CD14-positive monocyte (primary cell): Measurements from ENCODE around the gene PLCB1. TPM values are rescaled to one million over a fixed set of nuclear protein-coding genes. Genes with fewer than 3 reads are reported as not detected.

Experiments
- DNase-seq, 3 donors: peaks; one replicate each; pipeline ENCODE4 v3.0.0-alpha.2; 2011 to 2022
- H2AFZ ChIP-seq: 2 replicates; pipeline ENCODE4 v1.6.0; 2012; ENCODE audit warnings: mild to moderate bottlenecking, low read depth, low read length, inconsistent platforms; ENCODE audit not compliant: insufficient read depth, poor library complexity, severe bottlenecking
- H3K27ac ChIP-seq, 2 donors: 1 replicate in 1 of 2; 2 replicates in 1 of 2; pipeline ENCODE4 v1.5.1; 2012 to 2013; ENCODE audit warnings: low read length in 2 of 2, control low read depth in 1 of 2, inconsistent platforms in 1 of 2, low read depth in 1 of 2, mild to moderate bottlenecking in 1 of 2
- H3K27me3 ChIP-seq, 2 donors: one replicate each; pipeline versions ENCODE4 v1.6.0 to v1.6.1; 2011 to 2013; ENCODE audit warnings: low read length in 2 of 2; ENCODE audit not compliant: control insufficient read depth in 2 of 2, insufficient read depth in 2 of 2
- H3K36me3 ChIP-seq, 2 donors: replicated peaks in 1 of 2; 1 replicate in 1 of 2; 2 replicates in 1 of 2; pipeline versions ENCODE4 v1.5.1 to v1.6.1; 2012 to 2013; ENCODE audit warnings: low read length in 2 of 2, control low read depth in 1 of 2, inconsistent platforms in 1 of 2, mild to moderate bottlenecking in 1 of 2; ENCODE audit not compliant: insufficient read depth in 2 of 2, control insufficient read depth in 1 of 2
- H3K4me1 ChIP-seq, 2 donors: 1 replicate in 1 of 2; 2 replicates in 1 of 2; pipeline versions ENCODE4 v1.5.1 to v1.6.1; 2012 to 2013; ENCODE audit warnings: low read length in 2 of 2, control low read depth in 1 of 2, inconsistent platforms in 1 of 2, mild to moderate bottlenecking in 1 of 2, moderate library complexity in 1 of 2; ENCODE audit not compliant: insufficient read depth in 2 of 2, control insufficient read depth in 1 of 2
- H3K4me2 ChIP-seq: replicated peaks from 2 replicates; pipeline ENCODE3; 2012; ENCODE audit warnings: low read length, moderate library complexity, mild to moderate bottlenecking; ENCODE audit not compliant: poor library complexity, severe bottlenecking; ENCODE audit errors: extremely low read depth
- H3K4me3 ChIP-seq, 3 experiments: fragments of 200-600 bp in 1 of 3; sonication (generic) in 1 of 3; replicated peaks in 1 of 3; 1 replicate in 2 of 3; 2 replicates in 1 of 3; pipeline ENCODE4 v1.5.1; 2011 to 2013; ENCODE audit warnings: low read length in 3 of 3, mild to moderate bottlenecking in 3 of 3, control low read depth in 2 of 3, low read depth in 2 of 3, inconsistent platforms in 1 of 3, moderate library complexity in 1 of 3
- H3K79me2 ChIP-seq: 2 replicates; pipeline ENCODE4 v1.6.0; 2012; ENCODE audit warnings: mild to moderate bottlenecking, control low read depth, inconsistent platforms, low read length, moderate library complexity; ENCODE audit not compliant: insufficient read depth
- H3K9ac ChIP-seq: 2 replicates; pipeline ENCODE4 v1.6.0; 2017; ENCODE audit warnings: low read length, mild to moderate bottlenecking; ENCODE audit not compliant: insufficient read depth, poor library complexity, severe bottlenecking
- H3K9me3 ChIP-seq, 2 donors: replicated peaks in 1 of 2; 1 replicate in 1 of 2; 2 replicates in 1 of 2; pipeline versions ENCODE4 v1.5.1 to v1.6.1; 2012 to 2013; ENCODE audit warnings: low read length in 2 of 2, control low read depth in 1 of 2; ENCODE audit not compliant: control insufficient read depth in 1 of 2, insufficient read depth in 1 of 2
- H4K20me1 ChIP-seq: 2 replicates; pipeline ENCODE4 v1.6.0; 2012; ENCODE audit warnings: mild to moderate bottlenecking, low read length, control low read depth, moderate library complexity; ENCODE audit not compliant: insufficient read depth
- H3K27ac Mint-ChIP-seq, 7 donors: one replicate each; pipeline ENCODE4 v1.8.0; 2020; ENCODE audit warnings: mild to moderate bottlenecking in 7 of 7, mixed read lengths in 7 of 7, moderate library complexity in 6 of 7, inconsistent platforms in 2 of 7
- H3K27me3 Mint-ChIP-seq, 3 donors: one replicate each; pipeline ENCODE4 v1.8.0; 2021 to 2022; ENCODE audit warnings: low read depth in 3 of 3, mild to moderate bottlenecking in 3 of 3, mixed read lengths in 3 of 3, moderate library complexity in 3 of 3, inconsistent platforms in 1 of 3
- H3K36me3 Mint-ChIP-seq, 2 donors: one replicate each; pipeline ENCODE4 v1.8.0; 2020; ENCODE audit warnings: mixed read lengths in 2 of 2, inconsistent platforms in 1 of 2, mild to moderate bottlenecking in 1 of 2
- H3K4me1 Mint-ChIP-seq: one replicate; pipeline ENCODE4 v1.8.0; 2020; ENCODE audit warnings: mild to moderate bottlenecking, mixed read lengths
- H3K4me3 Mint-ChIP-seq, 2 donors: one replicate each; pipeline ENCODE4 v1.8.0; 2020; ENCODE audit warnings: mild to moderate bottlenecking in 2 of 2, mixed read lengths in 2 of 2, moderate library complexity in 1 of 2
- H3K9me3 Mint-ChIP-seq, 7 donors: one replicate each; pipeline ENCODE4 v1.8.0; 2020 to 2022; ENCODE audit warnings: mixed read lengths in 7 of 7, mild to moderate bottlenecking in 6 of 7, moderate library complexity in 6 of 7, inconsistent platforms in 2 of 7
- CTCF ChIP-seq: fragments of 200-600 bp; IDR thresholded peaks from one replicate; pipeline ENCODE4 v1.8.0; 2022; ENCODE audit warnings: antibody characterized with exemption, mild to moderate bottlenecking
- WGBS: methylation state at CpG from one replicate; pipeline ENCODE4 v1.1.5; 2013; ENCODE audit warnings: missing lambda C conversion rate; ENCODE audit not compliant: insufficient coverage; 5-methylcytosine and 5-hydroxymethylcytosine counted together
- intact Hi-C, 2 donors: fragments of 100-400 bp; cut with micrococcal nuclease; formaldehyde crosslinking; loops; one replicate each; pipeline versions ENCODE4 v1.15.0 to v1.15.1; 2023
- polyA plus RNA-seq, 3 donors: library from polyadenylated mRNA; depleted of rRNA in 1 of 3; unstranded in 2 of 3; stranded (reverse) in 1 of 3; fragments of 300-500 nt in 2 of 3; fragments of >200 nt in 1 of 3; fragmentation: Illumina TruSeq in 2 of 3; gene quantifications; 1 replicate in 2 of 3; 2 replicates in 1 of 3; pipeline ENCODE4 v1.2.3, GENCODE V29; 2012 to 2021

Gene PLCB1
- polyA plus RNA-seq, 3 donors: 8.6 to 16.4 (median 13.2) TPM

- Histone ChIP-seq H3K9me3 (no peaks in the 10 kb centered on the region), H3K27ac (no peak overlapping the region), H3K79me2 (no peaks in the 10 kb centered on the region), H2AFZ (no peak overlapping the region), H3K4me1 (no peaks in the 10 kb centered on the region), H3K4me3 (no peak overlapping the region), H4K20me1 (no peaks in the 10 kb centered on the region), H3K27me3 (no peaks in the 10 kb centered on the region), H3K4me2 (no peak overlapping the region), H3K36me3 (no peaks in the 10 kb centered on the region), H3K9ac (no peak overlapping the region)
- intact Hi-C loops: no loop called here
- no peak for TF ChIP-seq CTCF
- no CpG with 5 or more reads among the region's 3 CpGs for WGBS
- Mint-ChIP-seq H3K9me3 (peaks cover 0 to 5% (median 0%) of the 10 kb centered on the region in 7 donors), H3K27ac (no peak overlapping the region), H3K4me3 (no peak overlapping the region), H3K36me3 (no peaks in the 10 kb centered on the region), H3K4me1 (peaks cover 2% of the 10 kb centered on the region), H3K27me3 (peaks cover 0 to 1% (median 0%) of the 10 kb centered on the region in 3 donors)
- DNase-seq: no peak
Measured at GRCh38 chr20:8581446-8582183, 449.5 kb downstream of the PLCB1 start.

GRCh38 chr20:8583012-8583565, 451.0 kb downstream of the PLCB1 start:
- H3K9me3 Mint-ChIP-seq: peaks cover 0 to 5% (median 0%) of the 10 kb centered on the region in 7 donors
- no peak overlapping the region for H3K27ac ChIP-seq

More at GRCh38 chr20:8583012-8583565, 451.0 kb downstream of the PLCB1 start:
- Histone ChIP-seq H3K27me3 (no peaks in the 10 kb centered on the region), H3K4me3 (no peak overlapping the region), H4K20me1 (no peaks in the 10 kb centered on the region), H3K9ac (no peak overlapping the region), H3K4me1 (no peaks in the 10 kb centered on the region), H2AFZ (no peak overlapping the region), H3K79me2 (no peaks in the 10 kb centered on the region), H3K4me2 (no peak overlapping the region), H3K9me3 (no peaks in the 10 kb centered on the region), H3K36me3 (no peaks in the 10 kb centered on the region)
- intact Hi-C loops: no loop called here
- Mint-ChIP-seq H3K27ac (peak overlapping the region in 1 of 7 donors; percentile 66), H3K36me3 (no peaks in the 10 kb centered on the region), H3K4me1 (peaks cover 8% of the 10 kb centered on the region), H3K27me3 (peaks cover 0 to 1% (median 0%) of the 10 kb centered on the region in 3 donors), H3K4me3 (no peak overlapping the region)
- no CpG with 5 or more reads among the region's 1 CpG for WGBS
- DNase-seq: no peak
- TF ChIP-seq CTCF: no peak
